GM19035 (cell line): ENCODE data around the gene ZNF511.

Experiments used
- ATAC-seq: cut with Tn5 transposase; IDR thresholded peaks from one replicate; pipeline ENCODE4 v1.9.1; 2021; ENCODE audit not compliant: unreplicated experiment

ZNF511 gene

GRCh38 chr10:133292919-133293809 is 15.6 kb upstream of the ZNF511 start:
- ATAC-seq, result no peak

- ATAC-seq, result no peak
These were observed 14.9 kb upstream of the ZNF511 start for GRCh38 chr10:133293810-133294119.

- ATAC-seq, result no peak
These were observed 14.5 kb upstream of the ZNF511 start for GRCh38 chr10:133294189-133294588.

GRCh38 chr10:133295426-133296320 is 13.0 kb upstream of the ZNF511 start:
- no peak for ATAC-seq

- ATAC-seq, result no peak
These were observed 11.2 kb upstream of the ZNF511 start for GRCh38 chr10:133297504-133297903.

GRCh38 chr10:133298466-133298865 is 10.2 kb upstream of the ZNF511 start:
- no peak for ATAC-seq

- ATAC-seq, result no peak
These were observed 9.5 kb upstream of the ZNF511 start for GRCh38 chr10:133299224-133299623.

GRCh38 chr10:133299738-133300137 is 9.0 kb upstream of the ZNF511 start:
- ATAC-seq, result no peak

- no peak for ATAC-seq
These were observed 6.5 kb upstream of the ZNF511 start for GRCh38 chr10:133302230-133302629.

GRCh38 chr10:133303206-133303605 is 5.5 kb upstream of the ZNF511 start:
- no peak for ATAC-seq

GRCh38 chr10:133306097-133306476 is 2.6 kb upstream of the ZNF511 start:
- no peak for ATAC-seq

GRCh38 chr10:133306941-133307379 is 1.8 kb upstream of the ZNF511 start:
- ATAC-seq, result no peak

- ATAC-seq, result peak; percentile 39
These were observed 816 bp upstream of the ZNF511 start for GRCh38 chr10:133307776-133308420.

- ATAC-seq, result peak; percentile 76
These were observed 496 bp downstream of the ZNF511 start for GRCh38 chr10:133309100-133309719.

GRCh38 chr10:133309720-133310398 is 1.1 kb downstream of the ZNF511 start:
- no peak for ATAC-seq

- no peak for ATAC-seq
These were observed 1.7 kb downstream of the ZNF511 start for GRCh38 chr10:133310399-133310755.

- ATAC-seq, result no peak
These were observed 2.1 kb downstream of the ZNF511 start for GRCh38 chr10:133310789-133311188.

GRCh38 chr10:133311570-133311969 is 2.9 kb downstream of the ZNF511 start:
- ATAC-seq, result no peak

- ATAC-seq, result no peak
These were observed 3.5 kb downstream of the ZNF511 start for GRCh38 chr10:133312016-133312768.

- no peak for ATAC-seq
These were observed 4.0 kb downstream of the ZNF511 start for GRCh38 chr10:133312769-133313145.
